Hematopoietic multipotent progenitor cell treated with erythropoietin and hydrocortisone succinate and interleukin-3 and kit ligand, for 17 days (in vitro differentiated cells): ENCODE results near the gene ABHD16A.

Experiments
- DNase-seq: peaks from one replicate; pipeline ENCODE4 v3.0.0-alpha.2; 2015; ENCODE audit warnings: low spot score

Gene ABHD16A

GRCh38 chr6:31662124-31662723, 40.9 kb downstream of the ABHD16A start:
- no peak for DNase-seq

- no peak for DNase-seq
Observed at GRCh38 chr6:31661262-31662123, 41.6 kb downstream of the ABHD16A start.

- DNase-seq: peak; percentile 73
Observed at GRCh38 chr6:31660381-31661261, 42.5 kb downstream of the ABHD16A start, which contains the start of gene C6orf47. Gene C6orf47 (minus strand): TSS chr6:31660778. CDS start chr6:31659947, 831 bp downstream.

- peak; percentile 53 for DNase-seq
Observed at GRCh38 chr6:31659649-31660380, 43.3 kb downstream of the ABHD16A start.

GRCh38 chr6:31658983-31659648, 44.0 kb downstream of the ABHD16A start:
- DNase-seq: no peak

- DNase-seq: no peak
Observed at GRCh38 chr6:31658158-31658688, 44.9 kb downstream of the ABHD16A start.

GRCh38 chr6:31657406-31658157, 45.5 kb downstream of the ABHD16A start:
- DNase-seq: no peak

- no peak for DNase-seq
Observed at GRCh38 chr6:31655349-31656237, 47.5 kb downstream of the ABHD16A start, which contains the start of gene APOM. Gene APOM (plus strand): TSS chr6:31655894. CDS start chr6:31655967, 73 bp downstream.

- no peak for DNase-seq
Observed at GRCh38 chr6:31654574-31655348, 48.4 kb downstream of the ABHD16A start.

- no peak for DNase-seq
Observed at GRCh38 chr6:31652925-31653724, 50.0 kb downstream of the ABHD16A start.

- no peak for DNase-seq
Observed at GRCh38 chr6:31651602-31652191, 51.4 kb downstream of the ABHD16A start.

- no peak for DNase-seq
Observed at GRCh38 chr6:31645325-31645724, 57.8 kb downstream of the ABHD16A start.

- no peak for DNase-seq
Observed at GRCh38 chr6:31643818-31644454, 59.2 kb downstream of the ABHD16A start.

- DNase-seq: no peak
Observed at GRCh38 chr6:31642798-31643570, 60.1 kb downstream of the ABHD16A start.

GRCh38 chr6:31641370-31641769, 61.8 kb downstream of the ABHD16A start:
- no peak for DNase-seq

GRCh38 chr6:31640612-31641011, 62.5 kb downstream of the ABHD16A start:
- no peak for DNase-seq
